KMS-11 (cell line): Measurements from ENCODE around the gene LAMP1.

Experiments used
- H2AFZ ChIP-seq: fragments of 200-600 bp; sonication (generic); 2 replicates; pipeline ENCODE4 v1.6.1; 2016; ENCODE audit warnings: antibody characterized with exemption, mixed run types, low read depth
- H3K27ac ChIP-seq: fragments of 200-600 bp; sonication (generic); 2 replicates; pipeline ENCODE4 v1.6.1; 2016; ENCODE audit warnings: mild to moderate bottlenecking, mixed run types
- H3K27me3 ChIP-seq: fragments of 200-600 bp; sonication (generic); 2 replicates; pipeline ENCODE4 v1.6.1; 2017; ENCODE audit warnings: mild to moderate bottlenecking, low read depth, mixed run types, moderate library complexity; ENCODE audit not compliant: insufficient read depth
- H3K36me3 ChIP-seq: fragments of 200-600 bp; sonication (generic); 2 replicates; pipeline ENCODE4 v1.6.1; 2017; ENCODE audit warnings: mild to moderate bottlenecking, mixed run types; ENCODE audit not compliant: insufficient read depth
- H3K4me1 ChIP-seq: fragments of 200-600 bp; sonication (generic); 2 replicates; pipeline ENCODE4 v1.6.1; 2016; ENCODE audit warnings: mild to moderate bottlenecking, low read depth, mixed run types; ENCODE audit not compliant: poor library complexity, severe bottlenecking
- H3K4me2 ChIP-seq: fragments of 200-600 bp; sonication (generic); 2 replicates; pipeline ENCODE4 v1.7.0; 2016; ENCODE audit warnings: mild to moderate bottlenecking, mixed run types
- H3K4me3 ChIP-seq: fragments of 200-600 bp; sonication (generic); IDR thresholded peaks from 2 replicates; pipeline ENCODE4 v1.6.1; 2017; ENCODE audit warnings: low read depth, low read length, mixed read lengths; ENCODE audit not compliant: insufficient read depth
- H3K79me2 ChIP-seq: fragments of 200-600 bp; sonication (generic); 2 replicates; pipeline ENCODE4 v1.6.1; 2016; ENCODE audit warnings: low read depth, mixed run types; ENCODE audit not compliant: insufficient read depth
- H3K9ac ChIP-seq: fragments of 200-600 bp; sonication (generic); 2 replicates; pipeline ENCODE4 v1.6.1; 2016; ENCODE audit warnings: mild to moderate bottlenecking, mixed run types
- H4K20me1 ChIP-seq: fragments of 200-600 bp; sonication (generic); 2 replicates; pipeline ENCODE4 v1.6.1; 2016; ENCODE audit warnings: mild to moderate bottlenecking, mixed run types; ENCODE audit not compliant: insufficient read depth
- TF ChIP-seq, protein P1 (sequence below): fragments of 200-600 bp; sonication (generic); conservative IDR thresholded peaks from 2 replicates; pipeline ENCODE4 v1.6.1; 2017; ENCODE audit warnings: low read depth, mild to moderate bottlenecking, antibody characterized with exemption, low read length, moderate library complexity, mixed read lengths

LAMP1 gene

DNA sequence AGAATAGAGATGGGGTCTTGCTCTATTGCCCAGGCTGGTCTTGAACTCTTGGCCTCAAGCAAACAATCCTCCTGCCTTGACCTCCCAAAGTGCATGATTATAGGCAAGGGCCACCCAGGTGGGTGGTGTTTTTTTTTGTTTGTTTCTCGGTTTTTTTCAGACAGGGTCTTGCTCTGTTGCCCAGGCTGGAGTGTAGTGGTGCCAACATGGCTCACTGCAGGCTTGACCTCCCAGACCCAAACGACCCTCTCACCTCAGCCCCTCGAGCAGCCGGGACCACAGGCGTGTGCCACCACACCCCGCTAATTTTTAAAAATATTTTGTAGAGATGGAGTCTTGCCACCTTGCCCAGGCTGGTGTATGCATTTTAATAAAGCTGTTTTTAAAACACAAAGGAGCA is 52.0 kb downstream of the LAMP1 start:
- H3K27me3 ChIP-seq: no peaks in the 10 kb centered on the region
- TF ChIP-seq, protein P1, sequence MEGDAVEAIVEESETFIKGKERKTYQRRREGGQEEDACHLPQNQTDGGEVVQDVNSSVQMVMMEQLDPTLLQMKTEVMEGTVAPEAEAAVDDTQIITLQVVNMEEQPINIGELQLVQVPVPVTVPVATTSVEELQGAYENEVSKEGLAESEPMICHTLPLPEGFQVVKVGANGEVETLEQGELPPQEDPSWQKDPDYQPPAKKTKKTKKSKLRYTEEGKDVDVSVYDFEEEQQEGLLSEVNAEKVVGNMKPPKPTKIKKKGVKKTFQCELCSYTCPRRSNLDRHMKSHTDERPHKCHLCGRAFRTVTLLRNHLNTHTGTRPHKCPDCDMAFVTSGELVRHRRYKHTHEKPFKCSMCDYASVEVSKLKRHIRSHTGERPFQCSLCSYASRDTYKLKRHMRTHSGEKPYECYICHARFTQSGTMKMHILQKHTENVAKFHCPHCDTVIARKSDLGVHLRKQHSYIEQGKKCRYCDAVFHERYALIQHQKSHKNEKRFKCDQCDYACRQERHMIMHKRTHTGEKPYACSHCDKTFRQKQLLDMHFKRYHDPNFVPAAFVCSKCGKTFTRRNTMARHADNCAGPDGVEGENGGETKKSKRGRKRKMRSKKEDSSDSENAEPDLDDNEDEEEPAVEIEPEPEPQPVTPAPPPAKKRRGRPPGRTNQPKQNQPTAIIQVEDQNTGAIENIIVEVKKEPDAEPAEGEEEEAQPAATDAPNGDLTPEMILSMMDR: no peak
- H2AFZ ChIP-seq: no peak overlapping the region
- H3K27ac ChIP-seq: no peak overlapping the region
- no peaks in the 10 kb centered on the region for H4K20me1 ChIP-seq
- H3K79me2 ChIP-seq: no peaks in the 10 kb centered on the region
- no peaks in the 10 kb centered on the region for H3K4me1 ChIP-seq
- no peak overlapping the region for H3K4me2 ChIP-seq
- no peak overlapping the region for H3K4me3 ChIP-seq
- no peaks in the 10 kb centered on the region for H3K36me3 ChIP-seq
- no peak overlapping the region for H3K9ac ChIP-seq

DNA sequence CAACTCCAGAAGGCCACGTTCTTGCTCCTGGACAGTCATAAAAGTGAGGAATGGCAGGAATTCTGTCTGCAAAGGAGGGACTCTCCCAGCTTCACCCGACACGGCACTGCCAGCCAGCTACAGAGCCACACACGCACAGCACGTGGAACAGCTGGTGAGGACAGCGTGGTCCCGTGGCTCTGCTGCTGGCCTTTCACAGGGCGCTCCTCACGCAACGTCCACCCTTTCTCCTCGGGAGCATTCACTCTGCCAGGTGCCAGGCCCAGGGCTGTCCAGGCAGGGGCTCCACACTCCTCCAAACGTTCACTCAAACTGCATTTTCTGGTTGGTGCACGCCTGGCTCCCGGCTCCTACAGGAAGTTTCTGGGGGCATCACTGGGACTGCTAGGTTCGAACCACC is 52.5 kb downstream of the LAMP1 start:
- no peaks in the 10 kb centered on the region for H3K4me1 ChIP-seq
- no peak overlapping the region for H3K4me2 ChIP-seq
- no peak overlapping the region for H3K27ac ChIP-seq
- no peaks in the 10 kb centered on the region for H3K79me2 ChIP-seq
- no peaks in the 10 kb centered on the region for H3K36me3 ChIP-seq
- no peaks in the 10 kb centered on the region for H4K20me1 ChIP-seq
- no peak overlapping the region for H3K4me3 ChIP-seq
- TF ChIP-seq, protein P1: no peak
- H3K27me3 ChIP-seq: no peaks in the 10 kb centered on the region
- no peak overlapping the region for H2AFZ ChIP-seq
- H3K9ac ChIP-seq: no peak overlapping the region

DNA sequence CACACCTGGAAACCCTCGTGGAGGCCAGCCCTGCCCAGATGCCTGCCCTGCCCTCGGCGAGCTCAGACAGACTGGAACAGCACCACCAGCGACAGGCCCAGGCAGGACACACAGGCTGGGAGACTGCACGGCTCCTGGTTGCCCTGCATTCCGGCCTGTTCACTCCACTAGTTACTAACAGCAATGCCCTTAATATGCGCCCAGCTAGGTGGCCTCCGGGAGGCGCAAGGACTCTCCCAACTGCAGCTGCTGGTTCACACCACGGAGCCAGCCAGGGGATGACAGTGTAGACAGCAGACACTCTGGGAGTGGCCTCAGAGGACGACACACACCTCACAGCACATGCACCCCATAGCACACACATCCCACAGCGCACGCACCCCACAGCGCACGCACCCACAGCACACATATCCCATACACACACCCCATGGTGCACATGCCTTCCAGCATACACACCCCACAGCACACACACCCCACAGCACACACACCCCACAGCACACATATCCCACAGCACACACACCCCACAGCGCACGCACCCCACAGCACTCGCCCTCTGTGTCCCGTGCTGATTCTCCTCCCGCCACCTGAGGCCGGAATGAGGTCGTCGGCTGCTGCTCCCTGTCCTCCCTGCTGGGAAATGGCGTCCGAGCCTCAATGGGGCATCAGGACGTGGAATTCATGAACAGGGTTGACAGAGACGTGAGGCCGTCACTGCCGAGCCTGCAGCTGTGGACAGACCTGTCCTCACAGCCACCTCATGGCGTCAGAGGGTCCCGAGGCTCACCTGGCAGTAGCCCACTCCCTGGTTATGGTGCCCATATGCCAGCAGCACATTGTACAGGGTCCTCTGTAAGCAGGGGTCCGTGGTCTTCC is 53.3 kb downstream of the LAMP1 start:
- no peak overlapping the region for H3K4me2 ChIP-seq
- no peaks in the 10 kb centered on the region for H4K20me1 ChIP-seq
- no peak overlapping the region for H2AFZ ChIP-seq
- no peaks in the 10 kb centered on the region for H3K36me3 ChIP-seq
- no peak overlapping the region for H3K4me3 ChIP-seq
- H3K4me1 ChIP-seq: no peaks in the 10 kb centered on the region
- H3K27me3 ChIP-seq: no peaks in the 10 kb centered on the region
- TF ChIP-seq, protein P1: no peak
- H3K27ac ChIP-seq: no peak overlapping the region
- no peak overlapping the region for H3K9ac ChIP-seq
- H3K79me2 ChIP-seq: no peaks in the 10 kb centered on the region

DNA sequence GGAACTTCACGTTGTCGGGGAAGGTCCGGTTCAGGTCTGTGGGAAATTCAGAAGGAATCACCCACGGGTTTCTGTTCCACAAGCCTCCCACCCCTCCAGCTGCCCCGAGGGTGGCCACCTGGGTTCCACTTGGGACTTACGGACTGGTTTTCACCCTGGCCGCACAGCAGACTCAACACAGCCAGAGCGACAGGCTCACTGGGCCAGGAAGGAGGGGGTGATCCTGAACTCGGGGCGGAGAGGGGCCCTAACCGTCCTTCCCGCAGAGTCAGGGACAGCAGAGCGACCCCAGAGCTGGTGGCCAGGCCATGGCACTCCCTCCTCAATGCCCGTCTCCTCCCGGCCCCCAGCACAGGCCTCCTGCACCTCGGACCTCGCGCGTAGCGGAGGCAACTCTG is 53.9 kb downstream of the LAMP1 start:
- no peaks in the 10 kb centered on the region for H4K20me1 ChIP-seq
- no peak overlapping the region for H3K4me3 ChIP-seq
- no peak overlapping the region for H3K4me2 ChIP-seq
- no peaks in the 10 kb centered on the region for H3K4me1 ChIP-seq
- no peaks in the 10 kb centered on the region for H3K27me3 ChIP-seq
- no peaks in the 10 kb centered on the region for H3K79me2 ChIP-seq
- no peak overlapping the region for H3K9ac ChIP-seq
- H3K36me3 ChIP-seq: no peaks in the 10 kb centered on the region
- H3K27ac ChIP-seq: no peak overlapping the region
- TF ChIP-seq, protein P1: no peak
- H2AFZ ChIP-seq: no peak overlapping the region
